Transverse colon (tissue), 4 donors: ENCODE data around the gene ANAPC16. TPM values are rescaled to one million over a fixed set of nuclear protein-coding genes. Genes with fewer than 3 reads are reported as not detected.

Experiments used
- DNase-seq: peaks from one replicate; pipeline ENCODE4 v3.0.0-alpha.2; 2019
- H3K27ac ChIP-seq, 4 donors: fragments of 200-600 bp; sonication (generic); 2 replicates each; pipeline ENCODE4 v1.5.1; 2016 to 2018; ENCODE audit warnings: inconsistent platforms in 4 of 4
- H3K27me3 ChIP-seq: fragments of 200-600 bp; sonication (generic); 2 replicates; pipeline ENCODE4 v1.5.1; 2017; ENCODE audit warnings: inconsistent platforms
- H3K36me3 ChIP-seq, 4 donors: fragments of 200-600 bp; sonication (generic); 2 replicates each; pipeline ENCODE4 v1.5.1; 2017 to 2019; ENCODE audit warnings: inconsistent platforms in 4 of 4
- H3K4me1 ChIP-seq, 4 donors: fragments of 200-600 bp; sonication (generic); 2 replicates each; pipeline ENCODE4 v1.5.1; 2017 to 2020; ENCODE audit warnings: inconsistent platforms in 4 of 4
- H3K4me3 ChIP-seq, 4 donors: fragments of 200-600 bp; sonication (generic); 1 replicate in 1 of 4; 2 replicates in 3 of 4; pipeline versions ENCODE4 v1.5.1 to v1.6.1; 2017 to 2019; ENCODE audit warnings: inconsistent platforms in 4 of 4
- H3K9me3 ChIP-seq, 2 donors: fragments of 200-600 bp; sonication (generic); 2 replicates each; pipeline ENCODE4 v1.5.1; 2017 to 2019; ENCODE audit warnings: inconsistent platforms in 2 of 2
- CTCF ChIP-seq, 5 experiments: fragments of 200-600 bp in 3 of 5; fragments of 450-650 bp in 2 of 5; sonication (generic) in 3 of 5; IDR thresholded peaks; 1 replicate in 2 of 5; 2 replicates in 3 of 5; pipeline ENCODE4 v1.5.1; 2016 to 2017; ENCODE audit warnings: antibody characterized with exemption in 5 of 5, inconsistent platforms in 3 of 5, mild to moderate bottlenecking in 2 of 5, moderate library complexity in 1 of 5
- EP300 ChIP-seq: sonication (generic); formaldehyde crosslinking; IDR thresholded peaks from one replicate; pipeline ENCODE4 v1.6.1; 2017; ENCODE audit warnings: antibody characterized with exemption, low read depth
- POLR2A ChIP-seq: fragments of 450-650 bp; IDR thresholded peaks from one replicate; pipeline ENCODE4 v1.6.1; 2016; ENCODE audit warnings: antibody characterized with exemption, mild to moderate bottlenecking, moderate library complexity
- POLR2AphosphoS5 ChIP-seq, 3 donors: sonication (generic); formaldehyde crosslinking; IDR thresholded peaks; one replicate each; pipeline ENCODE4 v1.6.1; 2016; ENCODE audit warnings: antibody characterized with exemption in 3 of 3
- WGBS, 2 donors: methylation state at CpG; one replicate each; pipeline ENCODE4 v1.1.5; 2018; ENCODE audit warnings: low coverage in 1 of 2; 5-methylcytosine and 5-hydroxymethylcytosine counted together
- in situ Hi-C, 4 donors: fragments of 200-750 bp; cut with MboI; loops; one replicate each; pipeline versions ENCODE4 v1.15.0 to v1.15.1; 2017; ENCODE audit warnings: low sequenced_read_pairs in 3 of 4, low pct_ligation_motif_present in 1 of 4, low pct_unique_long_range_greater_than_20kb in 1 of 4
- intact Hi-C: fragments of 100-400 bp; cut with DNase I; formaldehyde crosslinking; loops from one replicate; pipeline ENCODE4 v1.15.1; 2023; ENCODE audit warnings: low total_unique reads
- total RNA-seq, 4 donors: library from RNA; depleted of rRNA; stranded (reverse); fragments of >200 nt; gene quantifications; one replicate each; pipeline ENCODE4 v1.1.0, GENCODE V29; 2016

ANAPC16 gene
- total RNA-seq, 4 donors from 2014 or later: 57.6 to 77.4 (median 65.5) TPM

- Histone ChIP-seq H3K36me3 (no peaks in the 10 kb centered on the region), H3K27ac (peak overlapping the region; percentile 89 to 96 (median 94)), H3K27me3 (no peaks in the 10 kb centered on the region), H3K4me3 (peak overlapping the region in 1 of 4 donors; percentile 27), H3K9me3 (no peaks in the 10 kb centered on the region), H3K4me1 (peaks cover 63 to 82% (median 71%) of the 10 kb centered on the region in 4 donors)
- TF ChIP-seq POLR2A (peak; percentile 74), EP300 (peak; percentile 97), CTCF (IDR thresholded peaks at IDR 0.05) (no peak), POLR2AphosphoS5 (IDR thresholded peaks at IDR 0.05) (peak; percentile 79 to 91 (median 86))
- 18 to 23% methylated on average over 9 to 15 of the region's 15 CpGs for WGBS, 2 donors
- in situ Hi-C loops (no loop called here), intact Hi-C loops (no loop called here)
- peak; percentile 89 for DNase-seq
These were observed 39.2 kb downstream of the ANAPC16 start for GRCh38 chr10:72254813-72255568.

- H3K27me3 ChIP-seq: no peaks in the 10 kb centered on the region
- H3K27ac ChIP-seq: peak overlapping the region; percentile 89 to 96 (median 94)
- H3K4me1 ChIP-seq: peaks cover 67 to 83% (median 72%) of the 10 kb centered on the region in 4 donors
- DNase-seq: no peak
- no peak overlapping the region for H3K4me3 ChIP-seq
- H3K9me3 ChIP-seq: no peaks in the 10 kb centered on the region
- no peaks in the 10 kb centered on the region for H3K36me3 ChIP-seq
- 92% methylated on average over 6 of the region's 6 CpGs; no CpG with 5 or more reads in 1 of the 2 donors for WGBS, 2 donors
- intact Hi-C loops: no loop called here
- TF ChIP-seq EP300 (no peak), CTCF (IDR thresholded peaks at IDR 0.05) (no peak), POLR2A (no peak)
- in situ Hi-C loops: no loop called here
These were observed 40.3 kb downstream of the ANAPC16 start for GRCh38 chr10:72255977-72256729.

- intact Hi-C loops: no loop called here
- Histone ChIP-seq H3K4me1 (peaks cover 77 to 87% (median 78%) of the 10 kb centered on the region in 4 donors), H3K27ac (peak overlapping the region; percentile 89 to 96 (median 94)), H3K9me3 (no peaks in the 10 kb centered on the region), H3K36me3 (no peaks in the 10 kb centered on the region), H3K4me3 (no peak overlapping the region), H3K27me3 (no peaks in the 10 kb centered on the region)
- in situ Hi-C loops: no loop called here
- peak; percentile 42 for DNase-seq
- WGBS, 2 donors: 77 to 80% methylated on average over 4 to 8 of the region's 8 CpGs
- TF ChIP-seq POLR2A: no peak
- no peak for TF ChIP-seq CTCF (IDR thresholded peaks at IDR 0.05)
- no peak for TF ChIP-seq EP300
- TF ChIP-seq POLR2AphosphoS5 (IDR thresholded peaks at IDR 0.05): no peak
These were observed 41.5 kb downstream of the ANAPC16 start for GRCh38 chr10:72257051-72257892.
